Suppressor macrophage treated with lipopolysaccharide for 1 hour (primary cell): ENCODE measurements around the gene CCDC70.

Experiments
- DNase-seq, 3 donors: peaks; one replicate each; pipeline ENCODE4 v3.0.0-alpha.2; 2020 to 2022

CCDC70 gene

DNA sequence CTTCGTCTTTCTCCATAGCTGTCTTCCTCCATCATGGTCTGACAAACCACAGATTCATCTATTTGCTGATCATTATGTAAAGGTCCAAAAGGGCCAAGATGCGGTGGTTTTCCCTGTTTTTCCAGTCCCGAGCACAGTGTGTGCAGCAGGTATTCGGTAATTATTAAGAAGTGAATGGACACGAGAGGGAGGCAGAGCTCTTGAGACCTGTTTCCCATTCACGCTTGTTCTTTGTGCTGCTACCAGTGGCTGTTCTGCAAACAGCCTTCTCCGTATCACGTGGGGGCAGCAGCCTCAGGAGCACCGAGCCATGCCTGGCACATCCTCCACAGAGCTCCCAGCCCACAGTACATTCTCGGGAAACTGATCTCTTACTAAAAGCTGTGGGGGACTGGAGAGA lies 50.3 kb downstream of the CCDC70 start:
- DNase-seq, result no peak

GRCh38 chr13:51912511-51913225 lies 50.9 kb downstream of the CCDC70 start:
- DNase-seq, result peak in 1 of 3 donors; percentile 11

DNA sequence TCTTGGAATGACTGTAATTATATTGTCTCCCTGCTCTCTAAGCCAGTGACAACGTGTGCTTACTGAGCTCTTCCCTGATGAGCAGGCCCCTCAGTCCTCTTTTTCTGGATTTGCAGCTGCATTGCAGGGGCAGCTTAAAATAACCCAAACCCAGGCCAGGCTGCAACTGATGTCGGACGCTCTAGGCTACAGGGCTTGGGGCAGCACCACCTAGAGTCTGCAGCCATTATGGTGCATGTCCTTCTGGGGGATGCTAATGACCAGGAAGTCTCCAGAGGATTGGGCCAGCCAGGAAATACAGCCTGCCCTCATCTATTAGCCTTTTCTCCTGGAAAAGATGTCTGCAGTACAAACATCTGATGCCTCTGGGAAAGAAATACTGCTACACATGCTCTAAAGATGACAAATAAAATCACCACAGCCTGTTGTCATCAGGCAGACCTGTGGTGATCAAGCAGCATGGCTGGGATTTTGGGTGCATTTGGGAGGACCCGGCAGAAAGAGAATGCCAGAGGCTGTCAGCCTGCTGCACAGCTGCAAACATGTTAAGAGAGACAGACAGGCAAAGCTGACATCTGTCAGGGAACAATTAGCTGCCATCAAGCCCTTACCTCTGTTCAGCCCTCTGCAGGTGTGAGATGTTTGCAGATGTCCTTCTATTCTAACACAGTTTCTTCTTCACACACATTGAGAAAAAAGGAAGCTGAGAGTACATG lies 51.8 kb downstream of the CCDC70 start:
- DNase-seq, result no peak

DNA sequence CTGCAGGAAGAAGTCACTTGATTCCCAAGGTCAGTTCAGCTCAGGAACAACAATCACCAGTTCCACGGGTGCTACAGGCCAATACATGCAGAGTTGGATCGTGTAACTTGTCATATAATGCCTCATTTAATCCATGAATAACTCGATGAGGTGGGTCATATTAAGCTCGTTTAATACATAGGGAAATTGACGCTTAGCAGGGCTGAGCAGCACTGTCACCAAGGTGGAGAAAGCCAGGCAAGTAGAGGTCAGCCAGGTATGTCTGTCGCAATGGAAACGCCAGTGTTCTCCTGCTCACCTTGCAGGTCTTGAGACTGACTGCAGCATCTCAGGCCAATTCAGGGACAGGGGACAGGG lies 52.3 kb downstream of the CCDC70 start:
- no peak for DNase-seq
